CD4-positive, CD25-positive, alpha-beta regulatory T cell (primary cell): ENCODE data around the gene NR5A1. TPM values are rescaled to one million over a fixed set of nuclear protein-coding genes. Genes with fewer than 3 reads are reported as not detected.

Experiments used
- ATAC-seq, 2 donors: fragments of 150-1000 bp; cut with Tn5 transposase; one replicate each; pipeline ENCODE4 v1.10.0; 2021; ENCODE audit warnings: low read depth in 2 of 2, moderate number of reproducible peaks in 2 of 2, moderate library complexity in 1 of 2
- DNase-seq, 3 donors: peaks; one replicate each; pipeline versions ENCODE4 v3.0.0 to v3.0.0-alpha.2; 2012 to 2022; ENCODE audit warnings: mixed read lengths in 1 of 3
- H3K27ac ChIP-seq: one replicate; pipeline ENCODE4 v1.7.0; 2013; ENCODE audit warnings: mild to moderate bottlenecking, low read length; ENCODE audit not compliant: insufficient read depth, poor library complexity, severe bottlenecking
- H3K27me3 ChIP-seq: one replicate; pipeline ENCODE4 v1.7.0; 2013; ENCODE audit warnings: low read length; ENCODE audit not compliant: control insufficient read depth, insufficient read depth
- H3K36me3 ChIP-seq: one replicate; pipeline ENCODE4 v1.7.0; 2013; ENCODE audit warnings: mild to moderate bottlenecking, low read length, moderate library complexity; ENCODE audit not compliant: control insufficient read depth, insufficient read depth
- H3K4me1 ChIP-seq: 2 replicates; pipeline ENCODE4 v1.7.0; 2013; ENCODE audit warnings: mild to moderate bottlenecking, low read length; ENCODE audit not compliant: insufficient read depth, control insufficient read depth, poor library complexity, severe bottlenecking
- H3K4me3 ChIP-seq: one replicate; pipeline ENCODE4 v1.7.0; 2013; ENCODE audit warnings: low read depth, mild to moderate bottlenecking, low read length, moderate library complexity
- H3K9me3 ChIP-seq, 2 experiments: 1 replicate in 1 of 2; 2 replicates in 1 of 2; pipeline ENCODE4 v1.7.0; 2013; ENCODE audit warnings: low read length in 2 of 2, mild to moderate bottlenecking in 1 of 2, moderate library complexity in 1 of 2; ENCODE audit not compliant: control insufficient read depth in 2 of 2
- H3K27ac Mint-ChIP-seq, 3 donors: one replicate each; pipeline ENCODE4 v1.8.0; 2020 to 2022; ENCODE audit warnings: mild to moderate bottlenecking in 3 of 3, mixed read lengths in 3 of 3, moderate library complexity in 2 of 3
- H3K27me3 Mint-ChIP-seq: one replicate; pipeline ENCODE4 v1.8.0; 2022; ENCODE audit warnings: mild to moderate bottlenecking, mixed read lengths
- H3K36me3 Mint-ChIP-seq: one replicate; pipeline ENCODE4 v1.8.0; 2020; ENCODE audit warnings: mixed read lengths
- H3K4me1 Mint-ChIP-seq, 4 donors: one replicate each; pipeline ENCODE4 v1.8.0; 2020 to 2022; ENCODE audit warnings: mixed read lengths in 4 of 4, mild to moderate bottlenecking in 1 of 4
- H3K4me3 Mint-ChIP-seq, 4 donors: one replicate each; pipeline ENCODE4 v1.8.0; 2020 to 2022; ENCODE audit warnings: mild to moderate bottlenecking in 4 of 4, mixed read lengths in 4 of 4, moderate library complexity in 3 of 4
- H3K9me3 Mint-ChIP-seq, 7 donors: one replicate each; pipeline ENCODE4 v1.8.0; 2020 to 2022; ENCODE audit warnings: mixed read lengths in 7 of 7, mild to moderate bottlenecking in 3 of 7, moderate library complexity in 2 of 7
- polyA plus RNA-seq, 4 donors: library from polyadenylated mRNA; unstranded; fragments of 300-500 nt; fragmentation: Illumina TruSeq; gene quantifications; one replicate each; pipeline ENCODE4 v1.2.3, GENCODE V29; 2021
- total RNA-seq: library from RNA; stranded (reverse); gene quantifications from one replicate; pipeline ENCODE4 v1.2.3, GENCODE V29; 2022

Gene NR5A1
- total and polyA plus RNA-seq, 5 donors from 2014 or later = not detected

DNA sequence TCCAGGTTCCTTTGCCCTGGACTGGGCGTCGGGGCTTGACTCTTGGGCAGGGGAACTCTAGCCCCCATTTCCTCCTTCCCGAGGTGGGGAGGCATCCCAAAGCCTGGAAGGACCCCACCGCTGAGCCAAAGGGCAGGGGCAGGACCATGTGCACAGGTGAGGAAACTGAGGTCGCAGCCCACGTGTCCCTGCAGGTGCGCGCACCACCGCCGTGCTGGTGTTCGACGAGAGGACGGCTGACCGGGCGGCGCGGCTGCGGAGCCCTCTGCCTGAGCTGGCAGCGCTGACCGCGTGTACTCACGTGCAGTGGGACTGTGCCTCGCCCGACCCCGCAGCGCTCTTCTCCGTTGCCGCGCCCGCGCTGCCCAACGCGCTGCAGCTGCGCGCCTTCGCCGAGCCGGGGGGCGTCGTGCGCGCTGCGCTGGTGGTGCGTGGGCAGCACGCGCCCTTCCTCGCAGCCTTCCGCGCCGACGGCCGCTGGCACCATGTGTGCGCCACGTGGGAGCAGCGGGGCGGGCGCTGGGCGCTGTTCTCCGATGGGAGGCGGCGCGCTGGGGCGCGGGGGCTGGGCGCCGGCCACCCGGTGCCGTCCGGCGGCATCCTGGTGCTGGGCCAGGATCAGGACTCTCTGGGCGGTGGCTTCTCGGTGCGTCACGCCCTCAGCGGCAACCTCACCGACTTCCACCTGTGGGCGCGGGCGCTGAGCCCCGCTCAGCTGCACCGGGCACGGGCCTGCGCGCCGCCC is 54.2 kb downstream of the NR5A1 start:
- no peaks in the 10 kb centered on the region for H3K4me1 ChIP-seq
- no peak overlapping the region for H3K27ac ChIP-seq
- no peaks in the 10 kb centered on the region for H3K9me3 ChIP-seq
- H3K36me3 Mint-ChIP-seq = no peaks in the 10 kb centered on the region
- no peaks in the 10 kb centered on the region for H3K36me3 ChIP-seq
- no peak overlapping the region for H3K27ac Mint-ChIP-seq
- no peak for DNase-seq
- H3K9me3 Mint-ChIP-seq = peaks cover 0 to 2% (median 0%) of the 10 kb centered on the region in 7 donors
- no peak overlapping the region for H3K4me3 Mint-ChIP-seq
- H3K27me3 Mint-ChIP-seq = peaks cover 37% of the 10 kb centered on the region
- H3K4me3 ChIP-seq = no peak overlapping the region
- no peak for ATAC-seq
- peaks cover 0 to 4% (median 0%) of the 10 kb centered on the region in 4 donors for H3K4me1 Mint-ChIP-seq
- H3K27me3 ChIP-seq = no peaks in the 10 kb centered on the region

DNA sequence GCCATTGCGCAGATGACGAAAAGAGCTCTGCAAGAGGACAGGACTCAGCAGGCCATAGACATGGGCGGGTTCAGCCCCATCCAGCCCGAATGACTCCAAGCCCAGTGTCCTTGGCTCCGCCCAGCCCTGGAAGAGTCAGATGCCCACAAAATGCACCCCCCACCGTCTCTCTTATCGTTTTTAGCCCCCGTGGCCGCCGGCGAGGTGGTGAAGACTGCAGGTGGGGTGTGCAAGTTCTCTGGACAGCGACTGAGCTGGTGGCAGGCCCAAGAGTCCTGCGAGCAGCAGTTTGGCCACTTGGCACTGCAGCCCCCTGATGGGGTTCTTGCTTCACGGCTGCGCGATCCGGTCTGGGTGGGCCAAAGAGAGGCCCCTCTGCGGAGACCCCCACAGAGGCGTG is 54.9 kb downstream of the NR5A1 start:
- peak overlapping the region in 1 of 3 donors; percentile 32 for H3K27ac Mint-ChIP-seq
- no peaks in the 10 kb centered on the region for H3K4me1 ChIP-seq
- no peak for ATAC-seq
- no peaks in the 10 kb centered on the region for H3K36me3 ChIP-seq
- H3K9me3 ChIP-seq = no peaks in the 10 kb centered on the region
- H3K4me3 Mint-ChIP-seq = no peak overlapping the region
- no peak for DNase-seq
- H3K27ac ChIP-seq = no peak overlapping the region
- H3K9me3 Mint-ChIP-seq = peaks cover 0 to 2% (median 0%) of the 10 kb centered on the region in 7 donors
- H3K4me1 Mint-ChIP-seq = peaks cover 0 to 4% (median 0%) of the 10 kb centered on the region in 4 donors
- H3K27me3 Mint-ChIP-seq = peaks cover 38% of the 10 kb centered on the region
- no peaks in the 10 kb centered on the region for H3K27me3 ChIP-seq
- no peaks in the 10 kb centered on the region for H3K36me3 Mint-ChIP-seq
- no peak overlapping the region for H3K4me3 ChIP-seq

DNA sequence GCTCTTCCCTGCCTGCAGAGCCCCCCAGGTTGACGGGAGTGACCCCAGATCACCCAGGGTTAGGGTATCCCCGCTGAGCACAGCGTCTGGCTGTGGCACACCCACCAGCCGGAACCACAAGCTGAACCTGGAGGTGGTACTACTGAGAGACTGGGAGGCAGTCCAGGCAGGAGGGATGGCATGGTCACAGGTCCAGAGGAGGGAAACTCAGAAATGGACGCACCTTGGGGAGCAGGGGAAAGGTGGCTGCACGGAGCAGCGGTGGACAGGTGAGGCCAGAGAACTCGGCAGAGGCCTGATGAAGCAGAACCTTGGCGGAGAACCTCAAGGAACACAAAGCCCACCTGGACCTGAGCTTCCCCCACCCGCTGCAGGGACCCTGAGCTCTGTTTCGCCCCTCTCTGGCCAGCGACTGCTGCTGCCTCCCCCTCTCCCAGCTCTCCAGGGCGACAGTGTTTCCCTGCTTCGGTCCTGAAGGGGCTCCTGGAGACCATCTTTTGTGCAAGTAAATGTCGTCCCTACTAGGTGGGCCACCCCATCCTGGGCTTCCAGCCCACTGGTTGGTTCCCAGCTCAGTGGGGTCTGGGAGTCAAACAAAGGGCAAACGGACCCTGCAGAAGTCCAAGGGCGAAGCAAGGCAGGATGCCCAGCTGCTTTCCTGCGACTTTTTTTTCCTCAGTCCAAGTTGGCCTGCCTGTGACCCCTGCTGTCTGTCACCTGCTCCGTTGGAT is 56.1 kb downstream of the NR5A1 start:
- H3K4me1 ChIP-seq = no peaks in the 10 kb centered on the region
- H3K36me3 ChIP-seq = no peaks in the 10 kb centered on the region
- H3K27me3 ChIP-seq = no peaks in the 10 kb centered on the region
- H3K27me3 Mint-ChIP-seq = peaks cover 38% of the 10 kb centered on the region
- ATAC-seq = no peak
- H3K4me3 ChIP-seq = no peak overlapping the region
- no peak for DNase-seq
- H3K9me3 Mint-ChIP-seq = no peaks in the 10 kb centered on the region
- H3K4me3 Mint-ChIP-seq = no peak overlapping the region
- H3K27ac Mint-ChIP-seq = no peak overlapping the region
- peaks cover 0 to 4% (median 0%) of the 10 kb centered on the region in 4 donors for H3K4me1 Mint-ChIP-seq
- H3K36me3 Mint-ChIP-seq = no peaks in the 10 kb centered on the region
- no peaks in the 10 kb centered on the region for H3K9me3 ChIP-seq
- H3K27ac ChIP-seq = no peak overlapping the region

DNA sequence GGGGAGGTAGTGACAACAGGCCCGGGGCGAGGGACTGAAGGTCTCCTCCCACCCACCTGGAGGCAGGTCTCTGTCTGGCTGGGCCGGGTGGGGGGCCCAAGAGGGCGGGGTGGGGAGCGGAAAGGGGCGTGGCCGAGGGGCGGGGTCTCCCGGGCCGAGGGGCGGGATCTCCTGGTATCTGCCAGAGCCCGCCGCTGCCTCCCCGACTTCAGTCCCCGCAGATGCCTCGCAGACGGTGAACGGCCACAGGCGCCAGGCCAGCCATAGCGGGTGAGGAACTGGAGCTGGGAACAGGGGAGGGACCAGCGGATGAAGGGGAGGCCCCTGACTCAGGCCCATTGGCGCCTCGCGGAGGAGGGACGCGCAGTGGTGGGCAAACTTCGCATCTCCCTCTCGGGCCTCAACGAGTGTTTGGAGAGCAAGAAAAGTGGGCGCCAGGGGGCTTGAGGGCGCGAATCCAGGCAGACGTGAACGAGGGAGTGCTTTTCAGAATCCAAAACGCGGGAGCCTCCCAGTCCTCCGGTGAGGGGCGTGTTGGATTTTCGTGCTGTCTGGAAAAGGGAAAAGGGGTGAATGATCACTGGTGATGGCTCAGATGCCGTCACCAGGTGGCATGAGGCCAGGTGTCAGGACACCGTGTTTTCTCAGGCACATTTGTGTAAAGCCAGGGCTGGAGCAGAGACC is 56.8 kb downstream of the NR5A1 start, which contains the start of gene ADGRD2:
TSS of gene ADGRD2 (plus strand) at position 211 of the 684 bp plus-strand sequence. CDS start 1,216 bp downstream, outside the sequence.
- Histone ChIP-seq H3K27me3 (no peaks in the 10 kb centered on the region), H3K27ac (no peak within 1 kb of the TSS), H3K36me3 (no peaks in the 10 kb centered on the region), H3K4me1 (no peaks in the 10 kb centered on the region), H3K4me3 (no peak within 1 kb of the TSS), H3K9me3 (no peaks in the 10 kb centered on the region)
- Mint-ChIP-seq H3K4me3 (no peak within 1 kb of the TSS), H3K27ac (no peak within 1 kb of the TSS), H3K36me3 (no peaks in the 10 kb centered on the region), H3K4me1 (peaks cover 0 to 4% (median 0%) of the 10 kb centered on the region in 4 donors), H3K27me3 (peaks cover 33% of the 10 kb centered on the region), H3K9me3 (no peaks in the 10 kb centered on the region)
- DNase-seq = no peak
- no peak for ATAC-seq

DNA sequence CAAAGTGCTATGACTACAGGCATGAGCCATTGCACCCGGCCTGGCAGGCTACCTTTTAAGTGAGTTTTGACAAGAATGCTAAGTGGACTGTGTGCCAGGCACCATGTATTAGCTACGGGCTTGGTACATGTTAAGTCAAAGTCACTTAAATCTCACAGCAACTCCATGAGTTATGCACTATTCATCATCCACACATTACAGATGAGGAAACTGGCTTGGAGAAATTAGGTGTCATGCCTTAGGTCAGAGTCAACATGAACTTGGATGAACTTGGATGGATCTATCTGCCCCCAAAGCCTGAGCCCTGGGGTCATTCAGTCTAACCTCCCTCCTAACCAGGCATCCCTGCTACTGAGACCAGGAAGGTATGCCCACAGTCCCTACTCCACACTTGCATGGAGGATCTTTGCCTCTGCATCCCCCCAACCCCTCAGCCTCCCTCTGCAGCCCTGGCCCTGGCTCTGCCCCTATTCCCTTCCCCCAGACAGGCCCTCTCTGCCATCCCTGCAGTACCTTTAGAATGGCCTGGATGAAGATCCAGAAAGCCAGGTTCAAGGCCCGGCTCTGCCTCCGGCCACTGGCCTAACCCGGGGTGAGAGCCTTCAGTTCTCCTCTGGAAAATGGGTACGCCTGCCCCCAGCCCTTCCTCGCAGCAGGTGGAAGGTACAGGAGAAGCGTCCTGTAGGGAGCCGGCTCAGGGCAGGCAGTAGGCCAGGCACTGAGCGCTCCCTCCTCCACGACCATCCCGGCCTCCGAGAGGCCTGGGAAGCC is 57.6 kb downstream of the NR5A1 start:
- Mint-ChIP-seq H3K9me3 (no peaks in the 10 kb centered on the region), H3K36me3 (no peaks in the 10 kb centered on the region), H3K27ac (no peak overlapping the region), H3K4me1 (peaks cover 0 to 4% (median 0%) of the 10 kb centered on the region in 4 donors), H3K27me3 (peaks cover 31% of the 10 kb centered on the region), H3K4me3 (no peak overlapping the region)
- Histone ChIP-seq H3K27me3 (no peaks in the 10 kb centered on the region), H3K4me1 (no peaks in the 10 kb centered on the region), H3K36me3 (no peaks in the 10 kb centered on the region), H3K9me3 (no peaks in the 10 kb centered on the region), H3K4me3 (no peak overlapping the region), H3K27ac (no peak overlapping the region)
- ATAC-seq (no peak), DNase-seq (no peak)

DNA sequence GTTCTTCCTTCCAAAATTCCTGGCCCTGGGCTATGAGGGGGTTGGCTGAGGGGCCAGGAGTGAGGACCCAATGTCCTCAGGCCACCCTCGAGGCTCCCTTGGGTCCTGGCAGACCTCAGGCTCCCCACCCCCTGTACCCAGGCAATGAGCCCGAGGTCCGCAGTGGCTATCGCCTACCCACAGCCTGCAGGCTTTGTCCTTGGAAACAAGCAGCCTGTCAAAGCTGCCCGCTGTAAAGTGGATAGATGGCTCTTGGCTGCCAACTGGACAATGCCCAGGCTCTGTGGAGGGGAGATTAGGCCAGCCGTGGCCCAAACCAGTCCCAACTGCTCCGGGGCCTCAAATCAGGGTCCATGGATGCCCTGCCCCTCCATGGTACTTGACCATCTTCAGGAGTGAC is 59.2 kb downstream of the NR5A1 start:
- Histone ChIP-seq H3K27ac (no peak overlapping the region), H3K9me3 (no peaks in the 10 kb centered on the region), H3K4me1 (no peaks in the 10 kb centered on the region), H3K27me3 (no peaks in the 10 kb centered on the region), H3K36me3 (no peaks in the 10 kb centered on the region), H3K4me3 (no peak overlapping the region)
- H3K36me3 Mint-ChIP-seq = no peaks in the 10 kb centered on the region
- DNase-seq = no peak
- no peaks in the 10 kb centered on the region for H3K9me3 Mint-ChIP-seq
- peaks cover 33% of the 10 kb centered on the region for H3K27me3 Mint-ChIP-seq
- H3K4me1 Mint-ChIP-seq = peaks cover 0 to 4% (median 0%) of the 10 kb centered on the region in 4 donors
- no peak for ATAC-seq
- H3K27ac Mint-ChIP-seq = no peak overlapping the region
- H3K4me3 Mint-ChIP-seq = no peak overlapping the region

DNA sequence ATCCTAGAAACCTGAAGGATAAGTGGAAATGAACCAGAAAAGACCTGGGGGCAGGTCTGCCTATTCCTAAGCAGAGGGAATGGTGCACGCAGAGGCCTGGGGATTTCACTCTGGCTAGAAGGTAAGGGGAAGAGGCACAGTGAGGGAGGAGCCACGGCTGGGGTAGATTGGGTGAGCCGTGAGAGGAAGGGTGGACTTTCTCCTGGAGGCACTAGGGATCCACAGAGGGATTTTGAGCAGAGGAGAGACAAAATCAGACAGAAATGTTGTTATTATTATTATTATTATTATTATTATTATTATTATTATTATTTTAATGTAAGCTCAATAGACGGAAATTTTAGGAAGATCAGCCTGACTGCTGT is 59.9 kb downstream of the NR5A1 start:
- Histone ChIP-seq H3K4me3 (no peak overlapping the region), H3K9me3 (no peaks in the 10 kb centered on the region), H3K36me3 (no peaks in the 10 kb centered on the region), H3K4me1 (no peaks in the 10 kb centered on the region), H3K27ac (no peak overlapping the region), H3K27me3 (no peaks in the 10 kb centered on the region)
- ATAC-seq (no peak), DNase-seq (no peak)
- Mint-ChIP-seq H3K4me1 (peaks cover 0 to 4% (median 0%) of the 10 kb centered on the region in 4 donors), H3K27ac (no peak overlapping the region), H3K9me3 (no peaks in the 10 kb centered on the region), H3K27me3 (peaks cover 35% of the 10 kb centered on the region), H3K36me3 (no peaks in the 10 kb centered on the region), H3K4me3 (no peak overlapping the region)
